Measurements from ENCODE around the gene CCNJ.
"Not testable (repeated sequence)": the region's sequence is repeated elsewhere in the genome, so short reads cannot be mapped to it uniquely, and the experiment has no call there.

The CCNJ gene, protein sequence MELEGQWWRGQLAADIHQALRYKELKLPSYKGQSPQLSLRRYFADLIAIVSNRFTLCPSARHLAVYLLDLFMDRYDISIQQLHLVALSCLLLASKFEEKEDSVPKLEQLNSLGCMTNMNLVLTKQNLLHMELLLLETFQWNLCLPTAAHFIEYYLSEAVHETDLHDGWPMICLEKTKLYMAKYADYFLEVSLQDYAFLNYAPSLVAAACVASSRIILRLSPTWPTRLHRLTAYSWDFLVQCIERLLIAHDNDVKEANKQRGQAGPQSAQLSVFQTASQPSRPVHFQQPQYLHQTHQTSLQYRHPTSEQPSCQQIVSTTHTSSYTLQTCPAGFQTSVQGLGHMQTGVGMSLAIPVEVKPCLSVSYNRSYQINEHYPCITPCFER

DNA sequence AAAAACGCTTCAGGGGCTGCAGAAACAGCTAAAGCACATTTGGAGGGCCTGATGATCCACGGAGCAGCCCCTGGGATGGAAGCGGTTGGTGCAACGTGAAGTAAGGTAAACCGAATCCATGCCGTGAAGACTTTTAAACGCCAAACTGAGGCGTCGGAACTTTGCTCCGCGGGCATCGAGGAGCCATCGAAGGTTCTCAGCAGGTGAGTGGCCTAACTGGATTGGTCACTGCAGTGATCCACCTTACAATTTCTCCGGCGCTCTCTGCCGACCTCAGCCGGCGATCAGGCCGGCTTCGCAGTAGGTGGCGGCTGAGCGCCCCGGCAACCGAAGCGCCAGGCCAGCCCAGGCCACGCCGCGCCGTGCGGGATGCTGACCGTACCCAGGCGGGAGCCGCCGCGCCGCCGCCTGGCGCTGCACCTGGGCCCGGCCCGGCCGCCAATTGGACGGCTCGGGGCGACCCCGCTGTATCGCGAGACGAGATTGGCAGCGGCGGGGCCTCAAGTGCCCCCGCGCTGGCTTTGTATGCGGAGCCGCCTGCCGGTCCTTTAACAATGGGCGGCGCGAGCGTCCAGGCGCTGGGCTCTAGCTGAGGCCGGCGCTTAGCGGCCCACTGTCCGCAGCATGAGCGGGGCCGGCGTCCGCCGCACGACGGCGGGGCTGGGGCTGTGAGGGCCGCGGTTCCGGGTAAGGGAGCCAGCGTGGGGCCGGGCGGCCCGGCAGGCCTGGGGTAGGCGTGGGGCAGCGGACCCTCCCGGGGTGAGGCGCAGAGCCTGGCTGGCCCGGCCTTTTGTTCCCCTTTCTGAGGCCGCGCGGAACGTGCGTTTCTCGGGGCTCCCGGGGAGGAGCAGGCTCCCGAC lies at the start of gene CCNJ:
Gene CCNJ, plus strand, starts transcription at position 551 of the 860 bp plus-strand sequence. CDS start 811 bp downstream, outside the sequence.
- peak; percentile 96 for DNase-seq

DNA sequence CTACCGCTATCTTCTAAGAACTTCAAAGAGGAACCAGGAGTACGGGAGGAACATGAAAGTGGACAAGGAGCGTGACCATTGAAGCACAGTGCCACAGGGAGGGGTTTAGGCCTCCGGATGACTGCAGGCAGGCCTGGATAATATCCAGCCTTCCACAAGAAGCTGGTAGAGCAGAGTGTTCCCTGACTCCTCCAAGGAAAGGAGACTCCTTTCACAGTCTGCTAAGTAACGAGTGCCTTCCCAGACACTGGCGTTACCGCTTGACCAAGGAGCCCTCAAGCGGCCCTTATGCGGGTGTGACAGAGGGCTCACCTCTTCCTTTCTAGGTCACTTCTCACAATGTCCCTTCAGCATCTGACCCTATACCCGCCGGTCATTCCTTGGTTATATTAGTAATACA lies 49.0 kb upstream of the CCNJ start:
- not testable (repeated sequence) for DNase-seq

DNA sequence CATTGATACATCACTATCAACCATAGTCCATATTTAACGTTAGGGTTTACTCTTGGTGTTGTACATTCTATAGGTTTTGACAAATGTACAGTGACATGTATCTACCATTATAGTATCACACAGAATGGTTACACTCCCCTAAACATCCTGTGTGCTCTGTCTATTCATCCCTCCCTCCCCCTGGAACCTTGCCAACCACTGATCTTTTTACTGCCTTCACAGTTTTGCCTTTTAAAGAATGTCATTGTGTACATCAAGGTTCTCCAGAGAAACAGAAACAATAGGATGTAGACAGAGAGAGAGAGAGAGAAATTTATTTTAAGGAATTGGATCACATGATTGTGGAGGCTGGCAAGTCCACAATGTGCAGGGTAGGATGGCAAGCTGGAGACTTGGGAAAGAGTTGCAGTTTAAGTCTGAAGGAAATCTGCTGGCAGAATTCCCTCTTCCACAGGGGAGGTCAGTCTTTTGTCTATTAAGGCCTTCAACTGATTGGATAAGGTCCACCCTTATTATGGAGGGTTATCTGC lies 45.1 kb upstream of the CCNJ start:
- DNase-seq = no peak

DNA sequence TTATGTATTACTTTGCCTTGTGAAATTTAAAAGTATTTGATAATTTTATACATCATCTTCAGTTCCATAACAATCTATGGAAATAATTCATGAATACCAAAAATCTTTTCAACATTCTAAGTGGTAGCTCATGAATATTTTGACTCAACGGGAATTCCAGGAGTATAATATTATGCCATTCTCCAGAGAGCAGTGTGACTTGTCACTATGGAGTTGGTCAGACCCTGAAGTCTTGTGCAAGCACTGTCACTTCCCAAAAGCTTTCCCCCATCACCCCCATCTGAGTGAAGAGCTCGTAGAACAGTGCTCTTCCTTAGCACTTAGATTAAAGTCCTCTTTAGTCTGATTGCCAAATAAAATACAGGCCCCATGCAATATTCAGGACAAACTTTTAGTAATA lies 29.4 kb upstream of the CCNJ start:
- DNase-seq = no peak

DNA sequence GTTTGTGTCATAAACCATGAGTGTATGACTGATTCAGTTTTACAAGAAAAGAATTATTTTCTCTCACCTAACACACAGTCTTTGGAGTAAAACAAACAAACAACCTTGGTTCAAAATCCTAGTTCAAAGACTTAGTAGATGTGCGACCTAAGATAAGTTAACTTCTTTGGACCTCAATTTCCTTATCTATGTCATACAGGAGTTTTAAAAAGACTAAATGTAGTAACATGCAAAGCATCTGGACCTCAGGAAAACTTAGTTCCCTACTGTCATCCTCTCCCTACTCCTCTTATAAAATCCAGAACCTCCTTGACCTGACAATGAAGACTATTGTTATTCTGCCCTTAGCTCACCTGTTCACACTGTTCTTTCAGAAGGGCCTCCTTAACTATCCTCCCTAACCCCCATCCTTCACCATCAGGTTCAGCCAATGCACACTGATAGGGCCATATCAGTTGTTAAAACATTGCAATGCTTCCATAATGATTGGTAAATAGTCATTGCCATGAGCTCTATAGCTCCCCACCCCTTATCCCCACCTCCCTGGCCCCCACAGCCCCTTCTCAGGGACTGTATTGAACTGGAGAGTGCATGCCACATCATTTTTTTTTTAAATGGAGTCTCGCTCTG lies 28.8 kb upstream of the CCNJ start:
- no peak for DNase-seq

DNA sequence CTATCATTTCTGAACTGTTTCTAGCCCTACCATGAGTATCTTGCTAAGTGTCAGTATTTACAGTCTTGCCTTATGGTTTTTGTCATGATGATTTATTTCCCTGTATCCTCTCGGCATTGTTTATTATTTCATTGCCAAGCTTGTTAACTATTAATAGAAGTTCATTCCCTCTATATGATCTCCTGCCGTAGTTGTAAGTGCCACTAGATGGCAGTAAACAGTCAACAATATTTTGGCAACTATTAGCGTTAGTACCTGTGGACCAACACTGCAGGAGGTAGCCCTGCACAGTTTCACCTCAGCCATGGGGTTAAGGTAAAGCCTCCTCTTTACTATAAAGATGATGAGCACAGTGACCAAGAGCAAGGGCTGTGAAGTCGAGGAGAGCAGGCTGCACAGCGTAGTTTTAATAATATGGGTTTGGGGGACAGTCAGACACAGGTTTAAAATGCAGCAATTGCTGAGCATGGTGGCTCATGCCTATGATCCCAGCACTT lies 26.1 kb upstream of the CCNJ start:
- peak; percentile 82 for DNase-seq

DNA sequence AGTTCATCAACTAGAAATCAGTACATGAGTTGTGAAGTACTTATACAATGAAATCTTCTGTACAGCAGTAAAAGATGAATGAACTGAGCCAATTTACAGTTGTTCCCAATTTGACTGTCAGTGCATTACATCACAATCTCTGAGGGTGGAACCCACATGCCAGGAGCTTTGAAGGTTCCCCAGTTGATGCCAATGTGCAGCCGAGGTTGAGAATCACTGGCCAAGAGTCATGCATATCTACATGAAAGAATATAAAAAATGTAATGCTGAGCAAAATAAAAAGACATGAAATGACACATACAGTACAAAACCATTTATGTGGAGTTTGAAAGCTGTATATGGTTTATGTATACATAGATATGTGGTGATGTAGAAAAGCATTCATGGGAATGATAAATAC lies 22.1 kb upstream of the CCNJ start:
- no peak for DNase-seq

DNA sequence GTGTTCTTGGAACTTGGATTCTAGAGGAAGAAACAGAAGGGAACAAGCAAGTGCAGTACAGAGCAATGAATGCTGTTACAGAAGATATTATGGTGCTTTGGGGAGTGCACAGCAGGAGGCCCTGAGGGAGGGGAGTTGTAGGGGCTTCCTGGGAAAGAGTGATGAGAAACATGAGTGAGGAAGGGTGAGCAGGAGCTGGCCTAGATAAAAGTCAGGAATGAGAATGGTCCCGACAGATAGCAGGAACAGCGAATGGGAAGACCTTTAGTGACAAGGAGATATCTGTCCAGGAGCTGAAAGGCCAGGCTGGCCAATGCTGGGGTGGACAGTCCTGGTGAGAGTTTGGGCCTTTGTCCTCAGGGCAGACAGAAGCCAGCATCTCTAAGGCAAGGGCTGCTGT lies 20.6 kb upstream of the CCNJ start:
- no peak for DNase-seq

DNA sequence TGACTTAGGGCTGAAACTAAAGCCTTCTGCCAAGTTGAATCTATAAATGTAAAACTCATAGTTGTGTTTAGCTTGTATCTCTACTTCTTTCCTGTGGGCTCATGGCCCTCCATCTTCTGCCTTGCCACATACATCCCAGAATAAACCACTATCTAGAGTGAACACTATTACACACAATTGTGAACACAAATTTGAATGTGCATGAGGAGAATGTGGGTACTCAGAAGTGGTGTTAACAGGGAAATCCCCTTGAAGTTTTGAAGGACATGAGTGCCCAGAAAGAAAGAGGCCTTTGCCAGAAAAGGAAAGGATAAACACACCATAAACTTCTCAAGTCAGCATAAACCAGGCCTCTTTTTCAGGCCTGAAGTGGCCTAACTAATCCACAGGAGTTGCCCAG lies 20.2 kb upstream of the CCNJ start:
- DNase-seq = no peak

DNA sequence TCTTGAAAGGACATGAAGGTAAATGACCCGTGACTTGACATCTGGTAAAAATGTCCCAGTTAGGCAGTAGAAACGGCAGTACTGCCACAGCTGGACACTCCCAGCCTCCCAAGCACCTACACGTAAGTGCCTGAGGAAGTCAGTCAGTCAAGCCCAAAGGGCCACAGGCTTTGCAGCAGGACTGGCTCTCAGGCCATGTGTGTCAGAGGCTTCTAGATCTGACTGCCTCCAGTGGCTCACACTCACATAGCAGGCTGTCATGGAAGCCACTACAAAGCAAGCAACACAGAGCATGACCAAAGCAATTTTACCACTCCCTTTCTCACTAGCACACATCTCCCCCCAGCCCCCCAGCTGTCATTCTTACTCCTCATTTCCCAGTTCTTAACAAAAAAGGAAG lies 17.8 kb upstream of the CCNJ start:
- no peak for DNase-seq

- no peak for DNase-seq
These were observed 8.8 kb upstream of the CCNJ start for GRCh38 chr10:96034625-96035024.

GRCh38 chr10:96038476-96039387 lies 4.7 kb upstream of the CCNJ start:
- DNase-seq = no peak

DNA sequence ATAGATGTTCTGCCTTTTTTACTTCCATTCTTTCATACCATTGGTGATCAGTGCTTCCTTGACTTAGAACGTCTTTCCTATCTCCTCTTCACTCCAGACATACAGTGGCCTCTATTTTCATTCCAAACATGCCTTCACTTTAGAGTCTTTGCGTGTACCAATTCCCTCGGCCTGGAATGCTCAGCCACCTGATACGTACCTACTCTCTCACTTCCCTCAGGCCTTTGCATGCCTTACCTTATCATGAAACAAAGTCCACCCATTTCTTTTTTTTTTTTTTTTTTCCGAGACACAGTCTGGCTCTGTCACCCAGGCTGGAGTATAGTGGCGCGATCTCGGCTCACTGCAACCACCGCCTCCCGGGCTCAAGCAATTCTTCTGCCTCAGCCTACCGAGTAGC lies 2.2 kb upstream of the CCNJ start:
- no peak for DNase-seq

GRCh38 chr10:96043893-96044715 lies 721 bp downstream of the CCNJ start:
- peak; percentile 87 for DNase-seq

DNA sequence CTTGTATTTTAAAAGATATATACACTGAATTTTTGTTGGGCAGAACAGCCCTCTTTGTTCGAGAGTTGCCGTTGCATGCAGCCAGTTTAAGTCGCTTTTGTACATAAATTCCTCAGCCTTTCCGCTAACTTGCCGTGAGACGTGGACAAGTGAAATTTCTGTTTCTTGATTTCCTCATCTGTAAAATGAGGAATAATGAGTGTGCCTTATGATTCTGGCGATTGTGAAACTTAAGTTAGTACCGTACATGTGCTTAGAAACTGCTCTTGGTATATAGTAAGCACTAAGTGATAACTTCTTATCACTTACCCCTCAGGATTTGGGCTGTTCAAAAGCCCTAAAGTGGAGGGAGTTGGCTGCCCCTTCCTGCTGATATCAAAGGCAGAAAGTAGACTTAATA lies 1.4 kb downstream of the CCNJ start:
- no peak for DNase-seq

DNA sequence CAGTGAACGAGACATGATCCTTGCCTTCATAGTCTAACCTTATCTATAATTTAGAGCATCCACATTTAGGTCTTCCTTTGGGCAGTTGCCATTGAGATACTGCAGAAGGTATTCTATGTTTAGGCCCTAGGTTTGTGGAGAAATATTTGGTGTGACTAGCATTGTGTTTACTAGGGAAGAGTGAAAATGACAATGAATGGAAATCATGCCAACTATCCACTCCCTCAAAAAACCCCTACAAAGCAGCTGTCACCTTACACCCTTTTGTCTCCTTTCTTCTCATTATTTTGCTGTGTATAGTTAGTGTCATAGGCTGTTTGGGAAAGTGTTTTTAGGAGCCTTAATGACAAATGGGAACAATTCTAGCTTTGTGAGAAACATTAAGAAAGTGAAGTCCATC lies 3.2 kb downstream of the CCNJ start:
- no peak for DNase-seq

- no peak for DNase-seq
These were observed 3.7 kb downstream of the CCNJ start for GRCh38 chr10:96047004-96047649.

- not testable (repeated sequence) for DNase-seq
These were observed 4.5 kb downstream of the CCNJ start for GRCh38 chr10:96047925-96048324.

DNA sequence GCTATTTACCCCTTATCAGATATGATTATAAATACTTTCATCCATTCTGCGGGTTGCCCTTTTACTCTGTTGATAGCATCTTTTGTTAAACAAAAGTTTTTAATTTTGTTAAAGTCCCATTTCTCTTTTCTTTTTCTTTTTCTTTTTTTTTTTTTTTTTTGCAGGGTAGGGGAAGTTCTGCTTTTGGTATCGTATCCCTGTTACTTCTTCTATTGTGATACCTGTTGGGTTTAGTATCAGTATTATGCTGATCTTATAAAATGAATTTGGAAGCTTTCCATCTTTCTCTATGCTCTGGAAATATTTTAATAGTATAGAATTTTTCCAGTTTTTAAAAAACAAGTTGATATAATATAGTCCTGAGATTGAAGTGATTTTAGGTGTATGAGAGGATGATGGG lies 6.0 kb downstream of the CCNJ start:
- DNase-seq = no peak

- DNase-seq = no peak
These were observed 10.6 kb downstream of the CCNJ start for GRCh38 chr10:96053985-96054384.

GRCh38 chr10:96056787-96057186 lies 13.4 kb downstream of the CCNJ start:
- DNase-seq = no peak

All from eye (tissue), 1 donor.